Neural progenitor cell (in vitro differentiated cells): ENCODE results near the gene SPTAN1.

Source experiments
- CTCF ChIP-seq: fragments of 200-600 bp; sonication (generic); IDR thresholded peaks from 2 replicates; pipeline ENCODE4 v1.5.1; 2017; ENCODE audit warnings: antibody characterized with exemption, mild to moderate bottlenecking
- EZH2 ChIP-seq: fragments of 200-600 bp; sonication (generic); IDR thresholded peaks from 2 replicates; pipeline ENCODE4 v1.6.1; 2017; ENCODE audit warnings: antibody characterized with exemption, mild to moderate bottlenecking, moderate library complexity
- EZH2phosphoT487 ChIP-seq: fragments of 200-600 bp; sonication (generic); IDR thresholded peaks from 2 replicates; pipeline ENCODE4 v1.6.1; 2017; ENCODE audit warnings: antibody characterized with exemption

- no peak for TF ChIP-seq EZH2phosphoT487
- no peak for TF ChIP-seq CTCF
- TF ChIP-seq EZH2, result no peak
Observed at GRCh38 chr9:128568470-128569078, 16.2 kb downstream of the SPTAN1 start.
